HuH-7.5 (cell line): Measurements from ENCODE around the gene FAM98C.
"Not testable (repeated sequence)": the region's sequence is repeated elsewhere in the genome, so short reads cannot be mapped to it uniquely, and the experiment has no call there.

Experiments
- DNase-seq: peaks from one replicate; pipeline ENCODE4 v3.0.0; 2011; ENCODE audit warnings: low spot score

FAM98C gene

GRCh38 chr19:38427035-38427677 is 24.3 kb downstream of the FAM98C start:
- DNase-seq: not testable (repeated sequence)

GRCh38 chr19:38429055-38429810 is 26.3 kb downstream of the FAM98C start:
- no peak for DNase-seq

- DNase-seq: no peak
Measured at GRCh38 chr19:38429811-38430156, 26.9 kb downstream of the FAM98C start.

- no peak for DNase-seq
Measured at GRCh38 chr19:38430931-38431330, 28.0 kb downstream of the FAM98C start.

- DNase-seq: no peak
Measured at GRCh38 chr19:38433268-38433733, 30.4 kb downstream of the FAM98C start, which contains the start of gene RYR1. Gene RYR1, plus strand, starts transcription at chr19:38433691. Its CDS starts 139 bp downstream, at chr19:38433830.

- DNase-seq: no peak
Measured at GRCh38 chr19:38434549-38435051, 31.7 kb downstream of the FAM98C start.

GRCh38 chr19:38437295-38437694 is 34.4 kb downstream of the FAM98C start:
- no peak for DNase-seq

- no peak for DNase-seq
Measured at GRCh38 chr19:38437917-38438316, 35.0 kb downstream of the FAM98C start.

GRCh38 chr19:38440592-38440991 is 37.7 kb downstream of the FAM98C start:
- no peak for DNase-seq

- DNase-seq: no peak
Measured at GRCh38 chr19:38441657-38442348, 38.9 kb downstream of the FAM98C start.

GRCh38 chr19:38442736-38443135 is 39.8 kb downstream of the FAM98C start:
- no peak for DNase-seq

- DNase-seq: no peak
Measured at GRCh38 chr19:38443458-38443999, 40.6 kb downstream of the FAM98C start.

- no peak for DNase-seq
Measured at GRCh38 chr19:38444026-38444425, 41.1 kb downstream of the FAM98C start.

- DNase-seq: no peak
Measured at GRCh38 chr19:38445362-38445761, 42.5 kb downstream of the FAM98C start.

GRCh38 chr19:38448225-38448624 is 45.3 kb downstream of the FAM98C start:
- no peak for DNase-seq

- DNase-seq: no peak
Measured at GRCh38 chr19:38449518-38449917, 46.6 kb downstream of the FAM98C start.

GRCh38 chr19:38451036-38451435 is 48.1 kb downstream of the FAM98C start:
- no peak for DNase-seq

GRCh38 chr19:38451629-38452028 is 48.7 kb downstream of the FAM98C start:
- no peak for DNase-seq

GRCh38 chr19:38452430-38453366 is 49.8 kb downstream of the FAM98C start:
- DNase-seq: no peak

- DNase-seq: no peak
Measured at GRCh38 chr19:38453596-38453995, 50.7 kb downstream of the FAM98C start.

GRCh38 chr19:38455031-38455430 is 52.1 kb downstream of the FAM98C start:
- DNase-seq: peak; percentile 74
